Measurements from ENCODE around the gene CSK.

DNA sequence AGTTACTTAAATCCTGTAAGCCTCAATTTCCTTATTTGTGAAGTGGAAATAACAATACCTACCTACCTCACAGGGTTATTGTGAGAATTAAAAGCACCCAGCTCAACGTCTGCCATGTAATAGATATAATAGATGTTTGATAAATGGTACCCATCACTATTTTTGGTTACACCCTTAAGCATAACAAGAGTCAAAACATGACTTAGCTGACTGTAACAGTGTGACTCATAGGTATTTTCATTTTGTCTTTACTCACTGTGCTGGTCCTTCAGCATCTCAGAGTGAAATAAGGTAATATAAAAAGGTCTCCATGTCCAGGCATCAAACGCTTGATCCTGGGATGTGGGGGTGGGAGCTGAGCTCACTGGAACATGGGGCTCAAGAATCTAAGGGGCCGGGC, 47.6 kb downstream of the CSK start:
- TF ChIP-seq, protein P1, sequence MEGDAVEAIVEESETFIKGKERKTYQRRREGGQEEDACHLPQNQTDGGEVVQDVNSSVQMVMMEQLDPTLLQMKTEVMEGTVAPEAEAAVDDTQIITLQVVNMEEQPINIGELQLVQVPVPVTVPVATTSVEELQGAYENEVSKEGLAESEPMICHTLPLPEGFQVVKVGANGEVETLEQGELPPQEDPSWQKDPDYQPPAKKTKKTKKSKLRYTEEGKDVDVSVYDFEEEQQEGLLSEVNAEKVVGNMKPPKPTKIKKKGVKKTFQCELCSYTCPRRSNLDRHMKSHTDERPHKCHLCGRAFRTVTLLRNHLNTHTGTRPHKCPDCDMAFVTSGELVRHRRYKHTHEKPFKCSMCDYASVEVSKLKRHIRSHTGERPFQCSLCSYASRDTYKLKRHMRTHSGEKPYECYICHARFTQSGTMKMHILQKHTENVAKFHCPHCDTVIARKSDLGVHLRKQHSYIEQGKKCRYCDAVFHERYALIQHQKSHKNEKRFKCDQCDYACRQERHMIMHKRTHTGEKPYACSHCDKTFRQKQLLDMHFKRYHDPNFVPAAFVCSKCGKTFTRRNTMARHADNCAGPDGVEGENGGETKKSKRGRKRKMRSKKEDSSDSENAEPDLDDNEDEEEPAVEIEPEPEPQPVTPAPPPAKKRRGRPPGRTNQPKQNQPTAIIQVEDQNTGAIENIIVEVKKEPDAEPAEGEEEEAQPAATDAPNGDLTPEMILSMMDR (conservative IDR thresholded peaks at IDR 0.05) = no peak
- TF ChIP-seq ZFX (IDR thresholded peaks at IDR 0.05) = no peak
